ENCODE data around the gene KLK13.

Gene KLK13

GRCh38 chr19:51019544-51019925 is 45.4 kb downstream of the KLK13 start, which contains the start of gene KLK10:
KLK10 (minus strand) TSS chr19:51019709; CDS start chr19:51019130, 579 bp downstream.
- DNase-seq (ENCODE audit: low read depth in 2 of 2): no peak

GRCh38 chr19:51018745-51019543 is 45.9 kb downstream of the KLK13 start:
- no peak for DNase-seq (ENCODE audit: low read depth in 2 of 2)

- no peak for DNase-seq (ENCODE audit: low read depth in 2 of 2)
Observed at GRCh38 chr19:51016798-51017683, 47.9 kb downstream of the KLK13 start.

GRCh38 chr19:51015691-51016267 is 49.1 kb downstream of the KLK13 start:
- DNase-seq (ENCODE audit: low read depth in 2 of 2): no peak

- no peak for DNase-seq (ENCODE audit: low read depth in 2 of 2)
Observed at GRCh38 chr19:51014242-51014641, 50.6 kb downstream of the KLK13 start.

GRCh38 chr19:51012661-51013190 is 52.2 kb downstream of the KLK13 start:
- no peak for DNase-seq (ENCODE audit: low read depth in 2 of 2)

- no peak for DNase-seq (ENCODE audit: low read depth in 2 of 2)
Observed at GRCh38 chr19:51010066-51010795, 54.7 kb downstream of the KLK13 start.

GRCh38 chr19:51009061-51009891 is 55.6 kb downstream of the KLK13 start:
- DNase-seq (ENCODE audit: low read depth in 2 of 2): no peak

- no peak for DNase-seq (ENCODE audit: low read depth in 2 of 2)
Observed at GRCh38 chr19:51007488-51007887, 57.4 kb downstream of the KLK13 start.

- no peak for DNase-seq (ENCODE audit: low read depth in 2 of 2)
Observed at GRCh38 chr19:51006406-51006805, 58.5 kb downstream of the KLK13 start.

All from fibroblast of skin of left biceps (primary cell).